GM19463 (cell line): ENCODE data around the gene C19orf73.

Source experiments
- ATAC-seq: cut with Tn5 transposase; IDR thresholded peaks from one replicate; pipeline ENCODE4 v1.9.1; 2021; ENCODE audit warnings: mild to moderate bottlenecking, moderate library complexity; ENCODE audit not compliant: unreplicated experiment

The C19orf73 gene

GRCh38 chr19:49070416-49070815, 48.5 kb downstream of the C19orf73 start:
- no peak for ATAC-seq

- ATAC-seq: no peak
These were observed 49.9 kb downstream of the C19orf73 start for GRCh38 chr19:49069026-49069425.
